Erythroblast (primary cell): Measurements from ENCODE around the gene MAMLD1.

Experiments
- GATA1 ChIP-seq: IDR thresholded peaks from 2 replicates; pipeline ENCODE4 v1.6.1; 2011; ENCODE audit warnings: low read depth, mild to moderate bottlenecking, control low read depth, low read length, moderate library complexity
- POLR2A ChIP-seq: IDR thresholded peaks from 2 replicates; pipeline ENCODE4 v1.6.1; 2011; ENCODE audit warnings: mild to moderate bottlenecking, low read length

GRCh38 chrX:150357790-150358189 lies 5.3 kb upstream of the MAMLD1 start:
- TF ChIP-seq POLR2A (no peak), GATA1 (no peak)
